BLaER1 (cell line): ENCODE measurements around the gene GPR158.

Experiments
- H3K27ac ChIP-seq: shearing (Covaris generic); formaldehyde crosslinking; 2 replicates; pipeline ENCODE4 v1.8.1; 2022
- H3K27me3 ChIP-seq: shearing (Covaris generic); formaldehyde crosslinking; 2 replicates; pipeline ENCODE4 v1.8.1; 2022
- H3K36me3 ChIP-seq: shearing (Covaris generic); formaldehyde crosslinking; 2 replicates; pipeline ENCODE4 v1.8.1; 2022
- H3K4me1 ChIP-seq: shearing (Covaris generic); formaldehyde crosslinking; 2 replicates; pipeline ENCODE4 v1.8.1; 2022
- H3K4me2 ChIP-seq: shearing (Covaris generic); formaldehyde crosslinking; 2 replicates; pipeline ENCODE4 v1.8.1; 2022
- H3K4me3 ChIP-seq: shearing (Covaris generic); formaldehyde crosslinking; 2 replicates; pipeline ENCODE4 v1.8.1; 2022
- H3K9ac ChIP-seq: shearing (Covaris generic); formaldehyde crosslinking; 2 replicates; pipeline ENCODE4 v1.8.1; 2022
- H3K9me3 ChIP-seq: shearing (Covaris generic); formaldehyde crosslinking; 2 replicates; pipeline ENCODE4 v1.8.1; 2022
- H4K20me1 ChIP-seq: shearing (Covaris generic); formaldehyde crosslinking; 2 replicates; pipeline ENCODE4 v1.8.1; 2022
- Cebpa-rat ChIP-seq: shearing (Covaris generic); IDR thresholded peaks from 2 replicates; pipeline ENCODE4 v1.8.1; 2022

GPR158 gene

DNA sequence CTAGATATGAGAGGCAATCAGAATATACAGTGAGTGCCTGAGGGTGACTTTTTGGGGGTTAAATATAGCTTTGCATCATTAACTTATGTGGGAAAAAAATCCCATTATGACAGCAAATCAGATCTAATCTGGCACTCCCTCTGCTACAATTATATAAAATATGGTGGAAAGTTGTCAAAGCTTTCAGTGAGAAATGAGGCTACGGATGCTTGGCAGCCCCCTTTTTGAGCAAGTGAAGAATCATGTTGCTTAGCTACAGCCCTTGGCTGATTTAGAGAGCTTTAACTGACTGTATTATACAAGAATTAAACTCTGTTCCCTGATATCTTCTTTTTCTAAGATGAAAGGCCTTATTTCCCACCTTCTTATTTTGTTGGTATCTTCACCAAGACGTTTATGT, 57.4 kb downstream of the GPR158 start:
- no peak overlapping the region for H3K4me3 ChIP-seq
- no peak overlapping the region for H3K4me2 ChIP-seq
- TF ChIP-seq Cebpa-rat, result no peak

DNA sequence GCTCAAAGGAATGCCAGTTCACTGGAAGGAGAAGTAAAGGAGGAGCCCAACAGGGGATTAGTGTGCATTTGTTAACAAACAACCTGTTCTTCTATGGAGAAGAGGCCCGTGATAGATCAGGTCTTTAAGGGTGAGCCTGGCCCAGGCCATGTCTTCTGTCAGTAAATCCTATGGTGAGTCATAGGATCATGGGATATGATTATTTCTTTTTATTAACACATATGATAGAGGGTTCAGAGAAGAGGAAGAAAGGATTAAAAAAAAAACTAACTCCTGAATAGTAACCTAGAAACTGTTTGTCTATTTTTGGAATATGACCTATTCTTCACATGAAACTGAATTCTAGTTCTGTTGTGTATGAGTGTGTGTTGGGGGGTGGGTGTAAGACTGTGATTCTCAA, 70.4 kb downstream of the GPR158 start:
- no peak for TF ChIP-seq Cebpa-rat
- Histone ChIP-seq H3K27ac (no peak overlapping the region), H3K9me3 (no peaks in the 10 kb centered on the region), H3K27me3 (no peaks in the 10 kb centered on the region), H3K4me2 (no peak overlapping the region), H3K36me3 (no peaks in the 10 kb centered on the region), H3K4me3 (no peak overlapping the region), H4K20me1 (no peaks in the 10 kb centered on the region), H3K4me1 (no peaks in the 10 kb centered on the region), H3K9ac (no peak overlapping the region)

More for the DNA sequence above, 57.4 kb downstream of the GPR158 start:
- H3K27ac ChIP-seq, result no peak overlapping the region
- H3K27me3 ChIP-seq, result no peaks in the 10 kb centered on the region
- no peak overlapping the region for H3K9ac ChIP-seq
- no peaks in the 10 kb centered on the region for H3K36me3 ChIP-seq
- H3K9me3 ChIP-seq, result no peaks in the 10 kb centered on the region
- H4K20me1 ChIP-seq, result no peaks in the 10 kb centered on the region
- H3K4me1 ChIP-seq, result no peaks in the 10 kb centered on the region

DNA sequence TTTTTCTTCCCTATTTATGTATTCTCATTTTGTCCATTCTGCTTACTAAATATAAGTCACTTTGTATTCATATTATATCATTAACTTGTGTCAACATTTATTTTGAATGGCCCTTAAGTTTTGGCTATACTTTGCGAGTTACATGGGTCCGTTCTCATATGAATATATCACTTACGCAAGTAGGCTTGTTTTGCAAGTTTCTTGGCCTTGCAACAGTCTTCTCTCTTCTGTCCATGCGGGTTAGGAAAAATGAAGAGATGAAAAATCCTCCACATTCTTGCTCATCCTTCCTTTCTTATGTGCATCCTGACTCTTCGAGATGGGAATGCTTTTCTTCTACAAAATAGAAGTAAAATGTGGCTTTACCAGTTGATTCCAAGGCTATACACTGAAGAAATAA, 82.8 kb downstream of the GPR158 start:
- Histone ChIP-seq H3K9me3 (no peaks in the 10 kb centered on the region), H3K4me2 (no peak overlapping the region), H3K27ac (no peak overlapping the region), H3K27me3 (no peaks in the 10 kb centered on the region), H3K9ac (no peak overlapping the region), H3K36me3 (no peaks in the 10 kb centered on the region), H4K20me1 (no peaks in the 10 kb centered on the region), H3K4me1 (no peaks in the 10 kb centered on the region), H3K4me3 (no peak overlapping the region)
- TF ChIP-seq Cebpa-rat, result no peak

DNA sequence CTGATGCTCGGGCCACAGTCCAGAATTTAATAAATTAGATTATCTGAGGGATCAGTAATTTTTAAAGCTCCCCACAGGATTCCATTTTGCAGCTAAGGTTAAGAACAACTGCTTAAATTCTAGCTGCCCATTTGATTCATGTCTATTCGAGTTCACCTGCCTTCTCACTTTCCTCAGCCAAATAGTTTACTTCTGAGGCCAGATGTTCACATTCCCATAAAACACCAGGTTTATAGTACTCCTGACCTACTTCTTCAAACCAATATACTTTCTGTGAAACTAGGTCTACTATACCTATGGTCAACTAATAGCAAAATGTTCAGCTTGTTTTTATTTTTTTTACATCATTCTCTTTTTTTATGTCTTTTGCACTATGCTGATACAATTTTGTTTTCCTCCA, 86.3 kb downstream of the GPR158 start:
- no peak for TF ChIP-seq Cebpa-rat
- Histone ChIP-seq H3K4me1 (no peaks in the 10 kb centered on the region), H3K9ac (no peak overlapping the region), H3K9me3 (no peaks in the 10 kb centered on the region), H4K20me1 (no peaks in the 10 kb centered on the region), H3K27ac (no peak overlapping the region), H3K27me3 (no peaks in the 10 kb centered on the region), H3K4me2 (no peak overlapping the region), H3K36me3 (no peaks in the 10 kb centered on the region), H3K4me3 (no peak overlapping the region)

DNA sequence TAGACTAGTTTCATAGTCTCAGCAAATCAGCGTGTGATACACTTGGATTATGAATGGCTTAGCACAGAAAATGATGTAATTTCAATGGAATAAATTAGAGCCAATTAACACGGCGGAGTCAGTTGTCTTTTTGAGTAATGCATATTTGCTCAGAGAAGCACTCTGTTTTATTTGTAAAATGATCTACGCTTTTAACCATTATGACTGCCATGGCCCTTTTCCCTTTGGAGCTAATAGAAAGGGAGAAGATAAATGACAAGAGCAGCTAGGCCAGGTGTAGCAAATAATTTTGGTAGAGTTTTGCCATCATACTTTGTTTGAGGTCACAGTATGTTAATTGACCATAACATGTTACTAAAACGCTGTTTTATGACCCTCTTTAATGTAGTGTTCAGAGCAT, 86.8 kb downstream of the GPR158 start:
- no peaks in the 10 kb centered on the region for H4K20me1 ChIP-seq
- TF ChIP-seq Cebpa-rat, result no peak
- H3K27ac ChIP-seq, result no peak overlapping the region
- H3K9ac ChIP-seq, result no peak overlapping the region
- no peaks in the 10 kb centered on the region for H3K36me3 ChIP-seq
- H3K9me3 ChIP-seq, result no peaks in the 10 kb centered on the region
- H3K4me3 ChIP-seq, result no peak overlapping the region
- no peaks in the 10 kb centered on the region for H3K4me1 ChIP-seq
- no peak overlapping the region for H3K4me2 ChIP-seq
- no peaks in the 10 kb centered on the region for H3K27me3 ChIP-seq

DNA sequence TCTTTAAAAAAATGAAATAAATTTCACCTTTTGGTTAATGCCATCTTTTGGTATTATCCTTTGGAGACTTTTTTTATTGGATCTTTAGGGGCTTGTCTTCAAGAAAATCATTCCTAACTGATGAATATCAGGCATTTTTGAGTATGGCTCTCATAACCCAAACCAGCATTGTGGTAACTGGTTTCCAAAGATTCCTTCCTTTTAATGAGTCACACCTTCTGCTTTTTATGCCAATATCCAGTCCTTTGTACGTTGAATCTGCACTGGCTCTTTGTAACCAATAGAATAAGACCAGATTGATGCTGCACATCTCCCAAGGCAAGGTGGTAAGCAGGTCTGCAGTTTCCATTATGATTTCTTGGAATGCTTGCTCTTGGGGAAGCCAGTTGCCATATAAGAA, 89.1 kb downstream of the GPR158 start:
- no peak overlapping the region for H3K9ac ChIP-seq
- no peak overlapping the region for H3K4me2 ChIP-seq
- H3K36me3 ChIP-seq, result no peaks in the 10 kb centered on the region
- no peaks in the 10 kb centered on the region for H3K27me3 ChIP-seq
- H3K9me3 ChIP-seq, result no peaks in the 10 kb centered on the region
- TF ChIP-seq Cebpa-rat, result no peak
- no peak overlapping the region for H3K27ac ChIP-seq
- H3K4me1 ChIP-seq, result no peaks in the 10 kb centered on the region
- no peaks in the 10 kb centered on the region for H4K20me1 ChIP-seq
- H3K4me3 ChIP-seq, result no peak overlapping the region

DNA sequence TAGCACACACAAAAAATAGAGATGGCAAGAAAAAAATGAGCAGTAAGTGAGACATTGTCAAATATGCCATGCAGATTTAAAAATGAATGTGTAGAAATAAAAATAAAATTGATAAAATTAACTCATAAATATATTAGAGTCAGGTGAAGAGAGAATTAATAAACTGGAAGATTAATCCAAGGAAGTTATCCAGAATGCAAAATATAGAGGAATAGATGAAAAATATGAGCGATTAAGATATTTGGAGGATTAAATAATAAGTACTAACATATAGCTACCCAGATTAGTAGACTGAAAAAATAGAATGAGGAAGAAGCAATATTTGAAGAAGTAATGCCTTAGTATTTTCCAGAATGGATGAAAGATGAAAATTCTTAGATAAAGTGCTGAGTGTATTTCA, 103.4 kb downstream of the GPR158 start:
- TF ChIP-seq Cebpa-rat, result no peak

DNA sequence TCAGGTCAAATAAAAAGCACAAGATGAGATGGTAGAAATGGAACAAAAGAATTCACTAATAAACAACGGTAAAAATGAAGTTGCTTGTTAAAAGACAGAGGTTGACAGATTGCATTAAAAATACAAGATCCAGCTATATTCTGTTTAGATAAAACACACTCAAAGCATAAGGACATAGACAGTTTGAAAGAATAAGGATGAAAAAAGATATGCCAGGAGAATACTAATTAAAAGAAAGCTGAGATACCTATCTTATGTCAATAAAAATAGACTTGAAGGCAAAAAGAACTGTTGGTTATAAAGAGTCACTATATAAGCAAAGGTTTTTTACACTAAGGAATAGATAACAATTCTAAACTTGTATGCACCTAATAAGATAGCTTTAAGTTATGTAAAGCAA, 105.3 kb downstream of the GPR158 start:
- Histone ChIP-seq H3K27me3 (no peaks in the 10 kb centered on the region), H3K4me3 (no peak overlapping the region), H3K9ac (no peak overlapping the region), H3K9me3 (peaks cover 15% of the 10 kb centered on the region), H3K27ac (no peak overlapping the region), H3K4me1 (no peaks in the 10 kb centered on the region), H3K4me2 (no peak overlapping the region), H3K36me3 (no peaks in the 10 kb centered on the region), H4K20me1 (no peaks in the 10 kb centered on the region)
- TF ChIP-seq Cebpa-rat, result no peak

More for the DNA sequence above, 103.4 kb downstream of the GPR158 start:
- no peaks in the 10 kb centered on the region for H3K4me1 ChIP-seq
- no peak overlapping the region for H3K27ac ChIP-seq
- no peaks in the 10 kb centered on the region for H4K20me1 ChIP-seq
- no peak overlapping the region for H3K4me3 ChIP-seq
- H3K9ac ChIP-seq, result no peak overlapping the region
- peaks cover 15% of the 10 kb centered on the region for H3K9me3 ChIP-seq
- H3K4me2 ChIP-seq, result no peak overlapping the region
- no peaks in the 10 kb centered on the region for H3K36me3 ChIP-seq
- H3K27me3 ChIP-seq, result no peaks in the 10 kb centered on the region

DNA sequence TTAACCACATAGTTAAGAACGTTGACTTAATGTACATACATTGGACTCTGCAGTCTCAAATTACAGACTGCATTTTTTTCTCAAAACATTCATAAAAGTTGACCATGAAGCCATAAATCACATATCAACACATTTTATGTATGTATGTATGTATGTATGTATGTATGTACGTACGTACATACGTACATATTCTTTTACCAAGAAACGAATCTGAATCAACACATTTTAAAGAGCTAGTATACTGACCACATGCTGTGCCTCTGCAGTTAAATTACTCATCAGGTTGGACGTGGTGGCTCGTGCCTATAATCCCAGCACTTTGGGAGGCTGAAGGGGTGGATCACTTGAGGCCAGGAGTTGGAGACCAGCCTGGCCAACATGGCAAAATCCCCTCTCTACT, 105.8 kb downstream of the GPR158 start:
- H4K20me1 ChIP-seq, result no peaks in the 10 kb centered on the region
- H3K4me1 ChIP-seq, result no peaks in the 10 kb centered on the region
- H3K36me3 ChIP-seq, result no peaks in the 10 kb centered on the region
- H3K27ac ChIP-seq, result no peak overlapping the region
- TF ChIP-seq Cebpa-rat, result no peak
- H3K9ac ChIP-seq, result no peak overlapping the region
- no peak overlapping the region for H3K4me2 ChIP-seq
- no peak overlapping the region for H3K4me3 ChIP-seq
- H3K27me3 ChIP-seq, result no peaks in the 10 kb centered on the region
- H3K9me3 ChIP-seq, result peaks cover 19% of the 10 kb centered on the region

DNA sequence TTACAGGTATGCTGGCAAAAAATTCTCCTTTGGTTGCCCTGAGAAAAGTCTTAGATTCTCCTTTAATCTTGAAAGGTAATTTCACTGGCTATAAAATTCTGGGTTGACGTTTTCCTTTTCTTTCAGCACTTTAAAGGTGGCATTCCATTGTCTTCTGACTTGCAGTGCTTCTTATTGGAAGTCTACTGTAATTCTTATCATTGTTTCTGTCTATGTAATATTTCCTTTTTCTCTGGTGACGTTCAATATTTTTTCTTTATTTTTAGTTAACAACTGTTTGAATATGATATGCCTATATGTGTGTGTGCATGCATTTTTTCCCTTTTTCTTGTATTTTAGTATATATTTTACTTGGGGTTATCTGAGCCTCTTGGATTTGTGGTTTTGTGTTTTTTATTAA, 111.0 kb downstream of the GPR158 start:
- Histone ChIP-seq H3K4me3 (no peak overlapping the region), H3K36me3 (no peaks in the 10 kb centered on the region), H4K20me1 (no peaks in the 10 kb centered on the region), H3K27me3 (no peaks in the 10 kb centered on the region), H3K9me3 (peaks cover 10% of the 10 kb centered on the region), H3K27ac (no peak overlapping the region), H3K4me2 (no peak overlapping the region), H3K4me1 (no peaks in the 10 kb centered on the region), H3K9ac (no peak overlapping the region)
- TF ChIP-seq Cebpa-rat, result no peak

DNA sequence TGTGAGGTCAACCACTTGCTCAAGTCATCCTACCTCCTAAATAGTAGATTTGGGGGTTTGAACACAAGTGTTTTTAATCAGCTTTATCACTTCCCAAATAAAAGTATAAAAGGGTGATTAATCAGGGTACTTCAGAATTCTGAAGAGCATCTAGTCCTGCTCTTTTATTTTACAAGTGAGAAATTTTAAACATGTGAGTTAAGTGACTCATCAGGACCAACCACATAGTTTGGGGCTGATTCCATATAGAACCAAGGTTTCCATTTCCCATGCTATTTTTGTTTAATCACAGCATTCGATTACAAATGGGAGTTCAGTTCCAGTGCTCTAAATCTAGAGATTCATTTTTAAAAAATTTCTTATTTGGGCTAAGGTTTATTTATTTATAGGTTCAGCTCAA, 113.4 kb downstream of the GPR158 start:
- Histone ChIP-seq H3K9ac (no peak overlapping the region), H3K27ac (no peak overlapping the region), H3K4me3 (no peak overlapping the region), H3K36me3 (no peaks in the 10 kb centered on the region), H3K27me3 (no peaks in the 10 kb centered on the region), H3K9me3 (peaks cover 10% of the 10 kb centered on the region), H4K20me1 (no peaks in the 10 kb centered on the region), H3K4me1 (no peaks in the 10 kb centered on the region), H3K4me2 (no peak overlapping the region)
- TF ChIP-seq Cebpa-rat, result no peak
